VCaP (cell line): Measurements from ENCODE around the gene KRTAP4-1.
"Not testable (repeated sequence)": the region's sequence is repeated elsewhere in the genome, so short reads cannot be mapped to it uniquely, and the experiment has no call there.

Experiments used
- H3K27ac ChIP-seq: fragments of 450-650 bp; 2 replicates; pipeline ENCODE4 v1.5.1; 2017
- CTCF ChIP-seq: fragments of 450-650 bp; conservative IDR thresholded peaks from 2 replicates; pipeline ENCODE4 v1.5.1; 2017; ENCODE audit warnings: mild to moderate bottlenecking, moderate library complexity

The KRTAP4-1 gene

GRCh38 chr17:41184480-41184961 is at the start of gene KRTAP4-1:
KRTAP4-1 (minus strand) TSS chr17:41184911; CDS start chr17:41184854, 57 bp downstream.
- H3K27ac ChIP-seq = no peak within 1 kb of the TSS
- no peak for TF ChIP-seq CTCF

DNA sequence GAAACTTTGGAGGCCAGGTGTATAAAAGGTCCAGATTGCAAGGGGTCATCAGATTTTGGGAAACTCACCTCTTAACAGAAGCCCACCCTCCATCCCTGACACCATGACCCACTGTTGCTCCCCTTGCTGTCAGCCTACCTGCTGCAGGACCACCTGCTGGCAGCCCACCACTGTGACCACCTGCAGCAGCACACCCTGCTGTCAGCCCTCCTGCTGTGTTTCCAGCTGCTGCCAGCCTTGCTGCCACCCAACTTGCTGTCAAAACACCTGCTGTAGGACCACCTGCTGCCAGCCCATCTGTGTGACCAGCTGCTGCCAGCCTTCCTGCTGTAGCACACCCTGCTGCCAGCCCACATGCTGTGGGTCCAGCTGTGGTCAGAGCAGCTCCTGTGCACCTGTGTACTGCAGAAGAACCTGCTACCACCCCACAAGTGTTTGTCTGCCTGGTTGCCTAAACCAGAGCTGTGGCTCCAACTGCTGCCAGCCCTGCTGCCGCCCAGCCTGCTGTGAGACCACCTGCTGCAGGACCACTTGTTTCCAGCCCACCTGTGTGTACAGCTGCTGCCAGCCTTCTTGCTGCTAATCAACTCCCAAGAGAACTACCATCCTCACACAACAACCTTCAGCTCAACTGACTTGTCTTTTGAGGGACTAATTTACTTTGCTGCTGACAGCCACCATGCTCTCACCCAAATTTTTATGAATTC is 47.8 kb upstream of the KRTAP4-1 start, which contains the start of gene KRTAP9-3:
KRTAP9-3 (plus strand) TSS at position 51 of the 707 bp plus-strand sequence; CDS start at position 104, 53 bp downstream.
- not testable (repeated sequence) for H3K27ac ChIP-seq

- no peak for TF ChIP-seq CTCF
- no peak overlapping the region for H3K27ac ChIP-seq
These were observed 47.0 kb upstream of the KRTAP4-1 start for GRCh38 chr17:41231731-41232130.

DNA sequence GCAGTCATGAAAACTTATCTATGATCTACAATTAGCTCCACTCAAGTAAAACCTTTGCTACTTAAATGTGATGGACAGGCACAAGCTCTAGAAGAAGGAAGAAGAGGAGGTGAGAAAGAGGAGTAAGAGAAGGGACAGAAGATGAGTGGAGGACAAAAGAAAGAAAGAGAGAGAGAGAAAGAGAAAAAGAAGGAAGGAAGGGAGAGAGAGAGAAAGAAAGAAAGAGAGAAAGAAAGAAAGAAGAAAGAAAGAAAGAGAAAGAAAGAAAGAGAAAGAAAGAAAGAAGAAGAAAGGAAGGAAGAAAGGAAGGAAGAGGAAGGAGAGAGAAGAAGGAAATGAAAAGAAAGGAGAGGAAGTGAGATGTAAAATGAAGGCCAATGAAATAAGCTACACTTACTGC is 45.4 kb upstream of the KRTAP4-1 start:
- no peak for TF ChIP-seq CTCF
- H3K27ac ChIP-seq = no peak overlapping the region

GRCh38 chr17:41226598-41227095 is 41.9 kb upstream of the KRTAP4-1 start, which contains the start of gene KRTAP9-2:
KRTAP9-2 (plus strand) TSS chr17:41226648; CDS start chr17:41226655, 7 bp downstream.
- H3K27ac ChIP-seq = not testable (repeated sequence)

DNA sequence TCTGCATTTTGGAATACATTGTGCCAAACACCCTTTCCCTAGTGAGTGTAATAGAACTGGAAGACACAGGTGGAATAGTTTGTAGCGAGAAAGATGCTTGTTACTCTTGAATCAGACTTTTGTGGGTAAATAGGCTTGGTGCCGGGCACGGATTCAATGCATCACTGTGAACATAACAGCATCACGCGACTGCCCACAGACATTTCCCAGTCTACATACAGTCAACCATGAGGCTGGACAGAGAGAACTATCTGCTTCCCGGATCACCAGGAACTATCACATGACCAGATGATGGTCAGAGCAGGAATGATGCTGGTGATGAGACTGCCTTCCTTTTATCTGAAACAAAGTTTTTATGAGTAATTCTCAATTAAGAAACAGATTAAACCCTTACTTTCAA is 41.3 kb upstream of the KRTAP4-1 start:
- no peak for TF ChIP-seq CTCF
- no peak overlapping the region for H3K27ac ChIP-seq

DNA sequence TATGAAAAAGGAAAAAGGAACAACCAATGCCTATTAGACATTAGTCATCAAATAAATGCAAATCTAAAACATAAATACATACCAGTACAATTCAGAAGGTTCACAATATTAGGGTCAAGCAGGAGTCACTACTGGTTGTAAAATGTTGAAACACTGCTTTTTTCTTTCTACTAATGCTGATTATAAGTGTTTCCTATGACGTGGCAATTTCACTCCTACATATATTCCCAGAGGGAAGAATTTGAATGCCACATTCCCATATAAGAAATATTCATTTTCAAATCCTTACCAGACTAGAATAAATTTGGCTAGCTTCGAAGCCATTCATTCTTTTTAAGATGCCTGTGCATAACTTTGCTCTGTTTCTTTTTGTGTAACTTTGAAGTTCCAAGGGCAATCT is 39.1 kb upstream of the KRTAP4-1 start:
- no peak for TF ChIP-seq CTCF

DNA sequence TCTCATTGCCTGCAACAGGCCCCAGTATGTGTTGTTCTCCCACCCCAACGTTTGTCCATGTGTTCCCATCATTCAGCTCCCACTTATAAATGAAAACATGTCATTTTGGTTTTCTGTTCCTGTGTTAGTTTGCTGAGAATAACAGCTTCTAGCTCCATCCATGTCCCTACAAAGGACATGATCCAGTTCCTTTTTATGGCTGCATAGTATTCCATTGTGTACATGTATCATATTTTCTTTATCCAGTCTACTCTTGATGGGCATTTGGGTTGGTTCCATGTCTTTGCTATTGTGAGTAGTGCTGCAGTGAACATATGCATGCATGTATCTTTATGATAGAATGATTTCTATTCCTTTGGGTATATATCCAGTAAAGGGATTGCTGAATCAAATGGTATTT is 31.0 kb upstream of the KRTAP4-1 start:
- no peak for TF ChIP-seq CTCF
- H3K27ac ChIP-seq = no peak overlapping the region

More for the DNA sequence above, 39.1 kb upstream of the KRTAP4-1 start:
- H3K27ac ChIP-seq = no peak overlapping the region
